OCI-LY3 (cell line): Measurements from ENCODE around the gene DST.

ENCODE experiments used
- H2AFZ ChIP-seq: fragments of 200-600, 300-600 bp; shearing (Covaris generic); 2 replicates; pipeline ENCODE4 v1.6.0; 2014; ENCODE audit warnings: antibody characterized with exemption, low read depth, low read length
- H3K27ac ChIP-seq: fragments of 200-600, 300-600 bp; sonication (generic); 2 replicates; pipeline ENCODE4 v1.5.1; 2014; ENCODE audit warnings: mild to moderate bottlenecking, low read length, moderate library complexity, mixed read lengths
- H3K27me3 ChIP-seq: fragments of 200-600, 300-600 bp; sonication (generic); 2 replicates; pipeline ENCODE4 v1.6.1; 2014; ENCODE audit warnings: low read depth, low read length, mixed read lengths
- H3K36me3 ChIP-seq: fragments of 200-600, 300-600 bp; sonication (generic); replicated peaks from 2 replicates; pipeline ENCODE3; 2014; ENCODE audit warnings: low read depth, low read length, mixed read lengths
- H3K4me1 ChIP-seq: fragments of 300-600, 200-600 bp; sonication (generic); 2 replicates; pipeline ENCODE4 v1.6.1; 2014; ENCODE audit warnings: low read length, mixed read lengths
- H3K4me2 ChIP-seq: fragments of 200-600, 300-600 bp; sonication (generic); 2 replicates; pipeline ENCODE4 v1.6.1; 2014; ENCODE audit warnings: low read length, mixed read lengths
- H3K4me3 ChIP-seq: fragments of 300-600, 200-600 bp; sonication (generic); 2 replicates; pipeline ENCODE4 v1.5.1; 2014; ENCODE audit warnings: antibody characterized with exemption, mild to moderate bottlenecking, low read length, moderate library complexity
- H3K79me2 ChIP-seq: fragments of 300-600, 200-600 bp; shearing (Covaris generic); 2 replicates; pipeline ENCODE4 v1.6.1; 2014; ENCODE audit warnings: mild to moderate bottlenecking, low read length, mixed read lengths
- H3K9ac ChIP-seq: fragments of 300-600, 200-600 bp; shearing (Covaris generic); 2 replicates; pipeline ENCODE4 v1.6.0; 2014; ENCODE audit warnings: mild to moderate bottlenecking, low read length, moderate library complexity
- H3K9me3 ChIP-seq: fragments of 200-600, 300-600 bp; shearing (Covaris generic); 2 replicates; pipeline ENCODE4 v1.6.1; 2014; ENCODE audit warnings: low read length, mixed read lengths; ENCODE audit not compliant: insufficient read depth
- H4K20me1 ChIP-seq: fragments of 200-600, 300-600 bp; sonication (generic); 2 replicates; pipeline ENCODE4 v1.6.1; 2016; ENCODE audit warnings: low read length, mixed read lengths; ENCODE audit not compliant: insufficient read depth
- CTCF ChIP-seq: fragments of 200-600, 300-600 bp; sonication (generic); IDR thresholded peaks from 2 replicates; pipeline ENCODE4 v1.5.1; 2014; ENCODE audit warnings: antibody characterized with exemption, low read length, low read depth
- EZH2phosphoT487 ChIP-seq: fragments of 200-600 bp; shearing (Covaris generic); IDR thresholded peaks from 2 replicates; pipeline ENCODE4 v1.6.1; 2018; ENCODE audit warnings: antibody characterized with exemption, mixed run types, low read depth

DST gene

GRCh38 chr6:56435326-56435725, 207.4 kb downstream of the DST start:
- no peaks in the 10 kb centered on the region for H4K20me1 ChIP-seq
- H3K4me3 ChIP-seq, result no peak overlapping the region
- no peak overlapping the region for H3K4me2 ChIP-seq

GRCh38 chr6:56434606-56435005, 208.1 kb downstream of the DST start:
- Histone ChIP-seq H3K27me3 (no peaks in the 10 kb centered on the region), H3K79me2 (no peaks in the 10 kb centered on the region), H3K9ac (no peak overlapping the region), H3K4me3 (no peak overlapping the region), H3K36me3 (peaks cover 5% of the 10 kb centered on the region), H2AFZ (no peak overlapping the region), H3K27ac (no peak overlapping the region), H3K4me1 (peaks cover 4% of the 10 kb centered on the region), H3K9me3 (peaks cover 4% of the 10 kb centered on the region), H4K20me1 (no peaks in the 10 kb centered on the region), H3K4me2 (no peak overlapping the region)
- no peak for TF ChIP-seq CTCF
- no peak for TF ChIP-seq EZH2phosphoT487

More at GRCh38 chr6:56435326-56435725, 207.4 kb downstream of the DST start:
- H2AFZ ChIP-seq, result no peak overlapping the region
- H3K4me1 ChIP-seq, result peaks cover 4% of the 10 kb centered on the region
- H3K9me3 ChIP-seq, result peaks cover 11% of the 10 kb centered on the region
- no peaks in the 10 kb centered on the region for H3K79me2 ChIP-seq
- peaks cover 8% of the 10 kb centered on the region for H3K36me3 ChIP-seq
- H3K27me3 ChIP-seq, result no peaks in the 10 kb centered on the region
- TF ChIP-seq CTCF (no peak), EZH2phosphoT487 (no peak)
- no peak overlapping the region for H3K9ac ChIP-seq
- no peak overlapping the region for H3K27ac ChIP-seq

GRCh38 chr6:56433119-56433518, 209.6 kb downstream of the DST start:
- no peak overlapping the region for H3K27ac ChIP-seq
- no peaks in the 10 kb centered on the region for H3K27me3 ChIP-seq
- H3K9me3 ChIP-seq, result no peaks in the 10 kb centered on the region
- H2AFZ ChIP-seq, result no peak overlapping the region
- no peak overlapping the region for H3K4me3 ChIP-seq
- H3K4me1 ChIP-seq, result peaks cover 4% of the 10 kb centered on the region
- no peaks in the 10 kb centered on the region for H3K36me3 ChIP-seq
- TF ChIP-seq CTCF (no peak), EZH2phosphoT487 (no peak)
- H4K20me1 ChIP-seq, result no peaks in the 10 kb centered on the region
- H3K79me2 ChIP-seq, result no peaks in the 10 kb centered on the region
- no peak overlapping the region for H3K4me2 ChIP-seq
- H3K9ac ChIP-seq, result no peak overlapping the region

GRCh38 chr6:56432194-56432593, 210.5 kb downstream of the DST start:
- Histone ChIP-seq H4K20me1 (no peaks in the 10 kb centered on the region), H3K27ac (no peak overlapping the region), H2AFZ (no peak overlapping the region), H3K4me3 (no peak overlapping the region), H3K4me2 (no peak overlapping the region), H3K4me1 (peaks cover 4% of the 10 kb centered on the region), H3K9me3 (no peaks in the 10 kb centered on the region), H3K79me2 (no peaks in the 10 kb centered on the region), H3K9ac (no peak overlapping the region), H3K27me3 (no peaks in the 10 kb centered on the region), H3K36me3 (no peaks in the 10 kb centered on the region)
- TF ChIP-seq EZH2phosphoT487, result no peak
- no peak for TF ChIP-seq CTCF
